A673 (cell line): ENCODE data around the gene KRT80. TPM values are rescaled to one million over a fixed set of nuclear protein-coding genes. Genes with fewer than 3 reads are reported as not detected.

Source experiments
- BruUV-seq: library from RNA; stranded (reverse); fragments of 400-500 nt; replicated peaks from 2 replicates; lab custom pipeline; 2021; lab: Mats Ljungman, UMichigan
- CTCF ChIA-PET: fragments of 300-600 bp; sonication (Branson Sonifier 250); formaldehyde crosslinking; loops from one replicate; lab custom pipeline; 2022; ENCODE audit warnings: antibody characterized with exemption; lab: Charles Lee
- POLR2A ChIA-PET: fragments of 300-600 bp; sonication (Branson Sonifier 250); formaldehyde crosslinking; loops from one replicate; lab custom pipeline; 2022; ENCODE audit warnings: antibody characterized with exemption; ENCODE audit not compliant: low non-redundant PET; lab: Charles Lee
- DNase-seq: peaks from one replicate; pipeline ENCODE4 v3.0.0-alpha.2; 2015; ENCODE audit warnings: low spot score
- H3K27ac ChIP-seq: fragments of 200-600 bp; sonication (generic); 2 replicates; pipeline ENCODE4 v1.5.1; 2016; ENCODE audit warnings: mixed run types, low read depth, mild to moderate bottlenecking, mixed read lengths, antibody characterized with exemption, low read length; ENCODE audit not compliant: poor library complexity, severe bottlenecking
- H3K27me3 ChIP-seq: fragments of 200-600 bp; sonication (generic); replicated peaks from 2 replicates; pipeline ENCODE4 v1.6.1; 2017; ENCODE audit warnings: mixed run types, low read depth, mild to moderate bottlenecking, mixed read lengths, antibody characterized with exemption, low read length; ENCODE audit not compliant: insufficient read depth, poor library complexity
- H3K36me3 ChIP-seq: fragments of 200-600 bp; sonication (generic); 2 replicates; pipeline ENCODE4 v1.6.1; 2016; ENCODE audit warnings: mixed run types, mild to moderate bottlenecking, mixed read lengths, antibody characterized with exemption, low read length; ENCODE audit not compliant: insufficient read depth, poor library complexity, severe bottlenecking
- H3K4me1 ChIP-seq: fragments of 200-600 bp; sonication (generic); 2 replicates; pipeline ENCODE4 v1.6.1; 2017; ENCODE audit warnings: mixed run types, mild to moderate bottlenecking, mixed read lengths, antibody characterized with exemption, low read length; ENCODE audit not compliant: insufficient read depth, poor library complexity, severe bottlenecking
- H3K4me3 ChIP-seq: fragments of 200-600 bp; sonication (generic); 2 replicates; pipeline ENCODE4 v1.5.1; 2016; ENCODE audit warnings: low read depth, mixed run types, mild to moderate bottlenecking, mixed read lengths, low read length; ENCODE audit not compliant: poor library complexity, severe bottlenecking
- H3K9me3 ChIP-seq: fragments of 200-600 bp; sonication (generic); 2 replicates; pipeline ENCODE4 v1.6.1; 2016; ENCODE audit warnings: mixed run types, low read depth, mild to moderate bottlenecking, mixed read lengths, antibody characterized with exemption, low read length; ENCODE audit not compliant: poor library complexity, severe bottlenecking
- CTCF ChIP-seq: fragments of 300-800, 200-600 bp; sonication (generic); conservative IDR thresholded peaks from 2 replicates; pipeline ENCODE4 v1.5.1; 2017; ENCODE audit warnings: low read depth, mild to moderate bottlenecking, antibody characterized with exemption, low read length, moderate library complexity, mixed read lengths
- EZH2 ChIP-seq: fragments of 200-600 bp; sonication (generic); IDR thresholded peaks from 2 replicates; pipeline ENCODE4 v1.6.1; 2017; ENCODE audit warnings: borderline replicate concordance, low read depth, mild to moderate bottlenecking, mixed read lengths, antibody characterized with exemption, low read length; ENCODE audit not compliant: poor library complexity, severe bottlenecking
- intact Hi-C: fragments of 100-400 bp; cut with micrococcal nuclease; formaldehyde crosslinking; loops from one replicate; pipeline ENCODE4 v1.10.0; 2022; ENCODE audit not compliant: unreplicated experiment
- total RNA-seq: library from RNA; stranded (reverse); gene quantifications from 2 replicates; pipeline ENCODE4 v1.2.3, GENCODE V29; 2021

Gene KRT80
- total RNA-seq, 1 experiment from 2014 or later, result 1.0 TPM

- H3K27ac ChIP-seq, result no peak overlapping the region
- intact Hi-C loops, result no loop called here
- CTCF ChIA-PET, result no interaction called here
- no peaks in the 10 kb centered on the region for H3K27me3 ChIP-seq
- no peaks in the 10 kb centered on the region for H3K9me3 ChIP-seq
- TF ChIP-seq CTCF (no peak), EZH2 (no peak)
- H3K36me3 ChIP-seq, result no peaks in the 10 kb centered on the region
- DNase-seq, result no peak
- no peak overlapping the region for H3K4me3 ChIP-seq
- POLR2A ChIA-PET, result no interaction called here
- no TSS peak for BruUV-seq
- peaks cover 20% of the 10 kb centered on the region for H3K4me1 ChIP-seq
Measured at GRCh38 chr12:52201451-52201839, 9.6 kb upstream of the KRT80 start.

GRCh38 chr12:52200781-52201450 lies 9.1 kb upstream of the KRT80 start:
- TF ChIP-seq CTCF (no peak), EZH2 (no peak)
- BruUV-seq, result no TSS peak
- no peak for DNase-seq
- no peaks in the 10 kb centered on the region for H3K36me3 ChIP-seq
- no peak overlapping the region for H3K4me3 ChIP-seq
- peaks cover 20% of the 10 kb centered on the region for H3K4me1 ChIP-seq
- CTCF ChIA-PET, result no interaction called here
- H3K9me3 ChIP-seq, result no peaks in the 10 kb centered on the region
- no peaks in the 10 kb centered on the region for H3K27me3 ChIP-seq
- no peak overlapping the region for H3K27ac ChIP-seq
- POLR2A ChIA-PET, result no interaction called here
- intact Hi-C loops, result no loop called here

GRCh38 chr12:52200086-52200780 lies 8.4 kb upstream of the KRT80 start:
- no peak for DNase-seq
- no peak overlapping the region for H3K4me3 ChIP-seq
- intact Hi-C loops, result no loop called here
- CTCF ChIA-PET, result no interaction called here
- no peaks in the 10 kb centered on the region for H3K27me3 ChIP-seq
- no peaks in the 10 kb centered on the region for H3K9me3 ChIP-seq
- no TSS peak for BruUV-seq
- TF ChIP-seq EZH2 (no peak), CTCF (no peak)
- no peaks in the 10 kb centered on the region for H3K36me3 ChIP-seq
- no peak overlapping the region for H3K27ac ChIP-seq
- H3K4me1 ChIP-seq, result peaks cover 20% of the 10 kb centered on the region
- POLR2A ChIA-PET, result no interaction called here
